GM21447 (cell line): ENCODE data around the gene NMNAT2.

ENCODE experiments used
- ATAC-seq: cut with Tn5 transposase; IDR thresholded peaks from one replicate; pipeline ENCODE4 v1.9.1; 2021; ENCODE audit not compliant: unreplicated experiment

The NMNAT2 gene

GRCh38 chr1:183366116-183366515 is 52.1 kb downstream of the NMNAT2 start:
- no peak for ATAC-seq

- ATAC-seq, result no peak
These were observed 52.5 kb downstream of the NMNAT2 start for GRCh38 chr1:183365676-183366075.

GRCh38 chr1:183365093-183365492 is 53.1 kb downstream of the NMNAT2 start:
- no peak for ATAC-seq

- no peak for ATAC-seq
These were observed 54.2 kb downstream of the NMNAT2 start for GRCh38 chr1:183363972-183364371.

- ATAC-seq, result no peak
These were observed 57.1 kb downstream of the NMNAT2 start for GRCh38 chr1:183361081-183361480.

GRCh38 chr1:183360473-183360872 is 57.7 kb downstream of the NMNAT2 start:
- ATAC-seq, result no peak

GRCh38 chr1:183356534-183357182 is 61.5 kb downstream of the NMNAT2 start:
- no peak for ATAC-seq

- no peak for ATAC-seq
These were observed 62.4 kb downstream of the NMNAT2 start for GRCh38 chr1:183355797-183356196.

GRCh38 chr1:183355181-183355580 is 63.0 kb downstream of the NMNAT2 start:
- ATAC-seq, result no peak

GRCh38 chr1:183353597-183353996 is 64.6 kb downstream of the NMNAT2 start:
- ATAC-seq, result no peak

GRCh38 chr1:183349201-183349711 is 68.9 kb downstream of the NMNAT2 start:
- ATAC-seq, result no peak

- no peak for ATAC-seq
These were observed 71.9 kb downstream of the NMNAT2 start for GRCh38 chr1:183346276-183346732.

GRCh38 chr1:183339556-183340167 is 78.5 kb downstream of the NMNAT2 start:
- ATAC-seq, result no peak

GRCh38 chr1:183331091-183331742 is 87.0 kb downstream of the NMNAT2 start:
- no peak for ATAC-seq

- ATAC-seq, result no peak
These were observed 87.8 kb downstream of the NMNAT2 start for GRCh38 chr1:183330335-183330734.

GRCh38 chr1:183328371-183328770 is 89.8 kb downstream of the NMNAT2 start:
- no peak for ATAC-seq

- no peak for ATAC-seq
These were observed 90.5 kb downstream of the NMNAT2 start for GRCh38 chr1:183327434-183328290.

- no peak for ATAC-seq
These were observed 94.1 kb downstream of the NMNAT2 start for GRCh38 chr1:183323849-183324683.

- no peak for ATAC-seq
These were observed 98.6 kb downstream of the NMNAT2 start for GRCh38 chr1:183319606-183320005.

- no peak for ATAC-seq
These were observed 99.1 kb downstream of the NMNAT2 start for GRCh38 chr1:183319051-183319450.
